GM12878 (cell line): ENCODE measurements around the gene MB. TPM values are rescaled to one million over a fixed set of nuclear protein-coding genes. Genes with fewer than 3 reads are reported as not detected.

Experiments used
- ATAC-seq: fragments of 200-7000 bp; cut with Tn5 transposase; 3 replicates; pipeline ENCODE4 v1.9.1; 2020; ENCODE audit warnings: mild to moderate bottlenecking, moderate library complexity
- BruUV-seq: library from RNA; stranded (reverse); fragments of 400-500 nt; replicated peaks from 2 replicates; lab custom pipeline; 2021; lab: Mats Ljungman, UMichigan
- CTCF ChIA-PET: fragments of 300-600 bp; sonication (Branson Sonifier 250); formaldehyde crosslinking; extraction: SDS; loops from one replicate; lab custom pipeline; 2021; ENCODE audit warnings: inconsistent platforms; lab: Yijun Ruan, JAX
- POLR2A ChIA-PET: fragments of 350-600 bp; formaldehyde crosslinking; extraction: SDS; loops from one replicate; lab custom pipeline; 2021; ENCODE audit warnings: inconsistent platforms; lab: Charles Lee
- RAD21 ChIA-PET: fragments of 300-600 bp; sonication (Branson Sonifier 250); formaldehyde crosslinking; loops from one replicate; lab custom pipeline; 2023; ENCODE audit warnings: antibody characterized with exemption; ENCODE audit not compliant: unreplicated experiment; lab: Charles Lee
- SMC1A ChIA-PET: fragments of 300-600 bp; sonication (Branson Sonifier 250); formaldehyde crosslinking; loops from one replicate; lab custom pipeline; 2023; ENCODE audit not compliant: unreplicated experiment, uncharacterized antibody; lab: Charles Lee
- DNase-seq: peaks from one replicate; pipeline ENCODE4 v3.0.0-alpha.2; 2011; ENCODE audit warnings: low read depth, low spot score
- FAIRE-seq: peaks from 3 replicates; lab custom pipeline; 2011; peaks lifted over from hg19 to GRCh38; lab: Jason Lieb, UNC
- H2AFZ ChIP-seq: 2 replicates; pipeline ENCODE4 v1.6.0; 2011; ENCODE audit warnings: low read depth, low read length, control low read depth; ENCODE audit not compliant: control insufficient read depth
- H3K27ac ChIP-seq: 2 replicates; pipeline ENCODE4 v1.5.1; 2011; ENCODE audit warnings: control low read depth; ENCODE audit not compliant: control insufficient read depth, insufficient read depth
- H3K27me3 ChIP-seq, 2 experiments: replicated peaks in 1 of 2; 2 replicates each; pipeline versions ENCODE4 v1.6.0 to v1.6.1; 2011; ENCODE audit warnings: low read length in 1 of 2; ENCODE audit not compliant: control insufficient read depth in 2 of 2, insufficient read depth in 2 of 2
- H3K36me3 ChIP-seq, 2 experiments: 2 replicates each; pipeline ENCODE4 v1.5.1; 2011; ENCODE audit warnings: low read length in 1 of 2; ENCODE audit not compliant: control insufficient read depth in 2 of 2, insufficient read depth in 2 of 2
- H3K4me1 ChIP-seq: 2 replicates; pipeline ENCODE4 v1.6.1; 2011; ENCODE audit warnings: mild to moderate bottlenecking, low read length, moderate library complexity, mixed read lengths; ENCODE audit not compliant: control insufficient read depth, insufficient read depth
- H3K4me2 ChIP-seq: 2 replicates; pipeline ENCODE4 v1.6.0; 2011; ENCODE audit warnings: control low read depth; ENCODE audit not compliant: control insufficient read depth, insufficient read depth
- H3K4me3 ChIP-seq: fragments of 200-600 bp; sonication (generic); 2 replicates; pipeline ENCODE4 v1.5.1; 2016
- H3K79me2 ChIP-seq: 2 replicates; pipeline ENCODE4 v1.6.0; 2011; ENCODE audit warnings: low read length; ENCODE audit not compliant: control insufficient read depth, insufficient read depth
- H3K9ac ChIP-seq: 2 replicates; pipeline ENCODE4 v1.8.0; 2011; ENCODE audit warnings: low read length, control low read depth, mixed read lengths; ENCODE audit not compliant: control insufficient read depth, insufficient read depth
- H3K9me3 ChIP-seq: replicated peaks from 3 replicates; pipeline ENCODE4 v1.5.1; 2011; ENCODE audit warnings: mild to moderate bottlenecking, low read length; ENCODE audit not compliant: control insufficient read depth, insufficient read depth
- H4K20me1 ChIP-seq: 2 replicates; pipeline ENCODE4 v1.6.0; 2011; ENCODE audit not compliant: control insufficient read depth, insufficient read depth
- CHD1 ChIP-seq: IDR thresholded peaks from 2 replicates; pipeline ENCODE4 v1.6.1; 2012; ENCODE audit warnings: low read depth, low read length, improper control_type of control experiment
- EGR1 ChIP-seq, 2 experiments: IDR thresholded peaks; 1 replicate in 1 of 2; 2 replicates in 1 of 2; pipeline ENCODE4 v1.6.1; 2011 to 2012; ENCODE audit warnings: low read depth in 2 of 2, low read length in 2 of 2, borderline replicate concordance in 1 of 2, mild to moderate bottlenecking in 1 of 2, moderate library complexity in 1 of 2
- IRF4 ChIP-seq: IDR thresholded peaks from 2 replicates; pipeline ENCODE4 v1.6.1; 2011; ENCODE audit warnings: low read depth, low read length
- MYB ChIP-seq: fragments of 150-350 bp; IDR thresholded peaks from 2 replicates; pipeline ENCODE4 v1.6.1; 2014; ENCODE audit warnings: mild to moderate bottlenecking, low read depth, low read length, borderline replicate concordance
- PAX8 ChIP-seq: fragments of 450-650 bp; IDR thresholded peaks from 2 replicates; pipeline ENCODE4 v1.6.1; 2017; ENCODE audit warnings: mild to moderate bottlenecking, moderate library complexity
- SMC3 ChIP-seq: IDR thresholded peaks from 2 replicates; pipeline ENCODE4 v1.6.1; 2011; ENCODE audit warnings: low read length, improper control_type of control experiment, borderline replicate concordance
- SREBF1 ChIP-seq: IDR thresholded peaks from 2 replicates; pipeline ENCODE4 v1.6.1; 2012; ENCODE audit warnings: mild to moderate bottlenecking, low read length
- YY1 ChIP-seq: IDR thresholded peaks from 2 replicates; pipeline ENCODE4 v1.6.1; 2011; ENCODE audit warnings: low read depth, mild to moderate bottlenecking, low read length
- ZZZ3 ChIP-seq: IDR thresholded peaks from 2 replicates; pipeline ENCODE4 v1.6.1; 2011; ENCODE audit warnings: low read depth; ENCODE audit not compliant: control insufficient read depth, insufficient read length
- WGBS: methylation state at CpG from one replicate; pipeline ENCODE4 v1.1.6; 2016; ENCODE audit warnings: low lambda C conversion rate; ENCODE audit not compliant: insufficient replicate concordance, insufficient coverage; ENCODE audit errors: missing lambda C conversion rate; 5-methylcytosine and 5-hydroxymethylcytosine counted together
- in situ Hi-C: fragments of 300-500 bp; cut with MboI; formaldehyde crosslinking; loops from 9 replicates; pipeline ENCODE4 v1.14.3; 2018; ENCODE audit warnings: mixed read lengths
- intact Hi-C: fragments of 100-400 bp; cut with micrococcal nuclease; formaldehyde crosslinking; loops from one replicate; pipeline ENCODE4 v1.14.2; 2022; ENCODE audit not compliant: unreplicated experiment
- polyA plus RNA-seq, 11 experiments: library from polyadenylated mRNA; depleted of rRNA in 4 of 11; unstranded in 6 of 11; stranded (reverse) in 5 of 11; fragments of >200 nt; fragmentation: Nextera tagmentation in 4 of 11; fragmentation: Illumina TruSeq in 1 of 11; extraction: Ambion mirVana in 4 of 11; extraction: Trizol in 1 of 11; gene quantifications; 1 replicate in 1 of 11; 2 replicates in 10 of 11; pipeline versions ENCODE4 v1.2.1 to v1.2.3, GENCODE V29; 2011 to 2016; ENCODE audit warnings: inconsistent platforms in 2 of 11, missing spikeins in 2 of 11, low read depth in 1 of 11
- total RNA-seq, 4 experiments: library from RNA; depleted of rRNA in 3 of 4; stranded (reverse); fragments of >200 nt in 3 of 4; fragmentation: Illumina TruSeq in 1 of 4; extraction: Trizol in 1 of 4; gene quantifications; 2 replicates each; pipeline versions ENCODE4 v1.2.1 to v1.2.3, GENCODE V29; 2013 to 2021
- TF ChIP-seq, protein P1 (sequence below): IDR thresholded peaks from 2 replicates; pipeline ENCODE4 v1.6.1; 2011; ENCODE audit warnings: low read depth, mild to moderate bottlenecking, low read length, moderate library complexity, borderline replicate concordance; ENCODE audit errors: extremely low read depth
- TF ChIP-seq, protein P2 (sequence below): IDR thresholded peaks from 2 replicates; pipeline ENCODE4 v1.6.1; 2012; ENCODE audit warnings: low read length, inconsistent platforms

The MB gene
- total and polyA plus RNA-seq, 10 of the 15 experiments (the other 5 are each of a cell fraction or from before 2014, with no cell fraction given): 0.09 to 0.41 (median 0.23) TPM; not detected in 3

DNA sequence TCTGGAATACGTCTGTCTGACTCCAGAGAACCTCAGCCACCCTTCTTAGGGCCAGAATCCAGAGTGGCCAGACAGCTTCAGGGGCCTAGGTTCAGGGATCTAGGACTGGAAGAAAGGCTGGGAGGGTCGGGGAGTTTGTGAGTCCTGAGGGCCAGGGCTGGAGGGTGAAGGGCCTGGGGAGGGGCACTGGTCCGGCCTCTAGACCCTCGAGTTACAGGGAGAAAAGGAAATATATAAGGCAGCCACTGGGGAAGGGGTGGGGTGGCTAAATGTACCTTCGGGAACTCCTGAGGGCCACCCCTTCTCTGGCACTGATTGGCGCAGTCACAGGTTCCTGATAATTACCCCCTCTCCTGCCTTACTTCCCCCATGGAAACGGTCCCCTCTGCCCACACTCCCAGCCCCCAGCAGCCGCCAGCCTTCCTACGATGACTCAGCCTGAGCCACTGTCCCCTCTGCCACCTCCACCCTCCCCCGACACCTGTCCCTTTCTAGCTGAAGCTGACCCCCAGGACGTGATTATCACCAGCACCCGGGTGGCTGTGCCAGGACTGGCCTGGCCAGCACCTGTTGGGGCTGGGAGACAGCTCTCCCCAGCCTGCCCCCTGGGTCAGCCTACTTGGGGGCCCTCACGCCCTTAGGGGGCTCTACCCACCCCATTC lies 26.4 kb downstream of the MB start:
- no peaks in the 10 kb centered on the region for H3K9me3 ChIP-seq
- H2AFZ ChIP-seq: no peak overlapping the region
- ChIA-PET SMC1A (no interaction called here), RAD21 (no interaction called here), CTCF (interaction anchor here (0.6 kb wide), 1 partner anchor 22 kb away, joined by 3 read pairs; no protein-coding TSS in a partner anchor), POLR2A (no interaction called here)
- DNase-seq (no peak), ATAC-seq (no peak), FAIRE-seq (no peak)
- H4K20me1 ChIP-seq: no peaks in the 10 kb centered on the region
- in situ Hi-C loops: no loop called here
- no peaks in the 10 kb centered on the region for H3K79me2 ChIP-seq
- 6% methylated on average over 11 of the region's 13 CpGs for WGBS
- H3K4me3 ChIP-seq: no peak overlapping the region
- BruUV-seq: no TSS peak
- intact Hi-C loops: no loop called here
- no peaks in the 10 kb centered on the region for H3K4me1 ChIP-seq
- TF ChIP-seq IRF4 (no peak), ZZZ3 (no peak), SREBF1 (no peak), CHD1 (no peak), PAX8 (no peak), YY1 (no peak), SMC3 (no peak), MYB (no peak), EGR1 (IDR thresholded peaks at IDR 0.05; ENCODE audit: borderline replicate concordance in 1 of 2, low read depth in 2 of 2, low read length in 2 of 2) (no peak)
- TF ChIP-seq, protein P1, sequence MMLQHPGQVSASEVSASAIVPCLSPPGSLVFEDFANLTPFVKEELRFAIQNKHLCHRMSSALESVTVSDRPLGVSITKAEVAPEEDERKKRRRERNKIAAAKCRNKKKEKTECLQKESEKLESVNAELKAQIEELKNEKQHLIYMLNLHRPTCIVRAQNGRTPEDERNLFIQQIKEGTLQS: no peak
- TF ChIP-seq, protein P2, sequence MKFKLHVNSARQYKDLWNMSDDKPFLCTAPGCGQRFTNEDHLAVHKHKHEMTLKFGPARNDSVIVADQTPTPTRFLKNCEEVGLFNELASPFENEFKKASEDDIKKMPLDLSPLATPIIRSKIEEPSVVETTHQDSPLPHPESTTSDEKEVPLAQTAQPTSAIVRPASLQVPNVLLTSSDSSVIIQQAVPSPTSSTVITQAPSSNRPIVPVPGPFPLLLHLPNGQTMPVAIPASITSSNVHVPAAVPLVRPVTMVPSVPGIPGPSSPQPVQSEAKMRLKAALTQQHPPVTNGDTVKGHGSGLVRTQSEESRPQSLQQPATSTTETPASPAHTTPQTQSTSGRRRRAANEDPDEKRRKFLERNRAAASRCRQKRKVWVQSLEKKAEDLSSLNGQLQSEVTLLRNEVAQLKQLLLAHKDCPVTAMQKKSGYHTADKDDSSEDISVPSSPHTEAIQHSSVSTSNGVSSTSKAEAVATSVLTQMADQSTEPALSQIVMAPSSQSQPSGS: no peak
- H3K9ac ChIP-seq: no peak overlapping the region
- H3K4me2 ChIP-seq: no peak overlapping the region
- H3K27ac ChIP-seq: no peak overlapping the region
- H3K36me3 ChIP-seq: no peaks in the 10 kb centered on the region
- peaks cover 5 to 6% of the 10 kb centered on the region in 2 experiments; a peak in 2 of 4 replicates for H3K27me3 ChIP-seq
